Chondrocyte (in vitro differentiated cells): ENCODE data around the gene SLC6A8. TPM values are rescaled to one million over a fixed set of nuclear protein-coding genes. Genes with fewer than 3 reads are reported as not detected.

Source experiments
- DNase-seq: peaks from one replicate; pipeline ENCODE4 v3.0.0; 2021; ENCODE audit warnings: mixed read lengths, low spot score
- H3K27ac Mint-ChIP-seq: one replicate; pipeline ENCODE4 v1.8.0; 2021; ENCODE audit warnings: mild to moderate bottlenecking, moderate library complexity, mixed read lengths; ENCODE audit not compliant: unreplicated experiment
- H3K27me3 Mint-ChIP-seq: 2 replicates; pipeline ENCODE4 v1.8.0; 2021; ENCODE audit warnings: low read depth, mixed read lengths
- H3K36me3 Mint-ChIP-seq: 2 replicates; pipeline ENCODE4 v1.8.0; 2021; ENCODE audit warnings: low read depth, mixed read lengths
- H3K4me1 Mint-ChIP-seq: 2 replicates; pipeline ENCODE4 v1.8.0; 2021; ENCODE audit warnings: low read depth, mild to moderate bottlenecking, mixed read lengths
- H3K4me3 Mint-ChIP-seq: one replicate; pipeline ENCODE4 v1.8.0; 2021; ENCODE audit warnings: mild to moderate bottlenecking, moderate library complexity, mixed read lengths; ENCODE audit not compliant: unreplicated experiment
- H3K9me3 Mint-ChIP-seq: 2 replicates; pipeline ENCODE4 v1.8.0; 2021; ENCODE audit warnings: low read depth, mixed read lengths
- total RNA-seq: library from RNA; stranded (reverse); gene quantifications from 3 replicates; pipeline ENCODE4 v1.2.1, GENCODE V29; 2021
- TF ChIP-seq, protein P1 (sequence below): fragments of 200-600 bp; sonication (generic); IDR thresholded peaks from 2 replicates; pipeline ENCODE4 v1.5.0; 2021; ENCODE audit warnings: antibody characterized with exemption, mild to moderate bottlenecking, moderate library complexity

SLC6A8 gene
- total RNA-seq, 1 donor from 2014 or later: 70.6 TPM

DNA sequence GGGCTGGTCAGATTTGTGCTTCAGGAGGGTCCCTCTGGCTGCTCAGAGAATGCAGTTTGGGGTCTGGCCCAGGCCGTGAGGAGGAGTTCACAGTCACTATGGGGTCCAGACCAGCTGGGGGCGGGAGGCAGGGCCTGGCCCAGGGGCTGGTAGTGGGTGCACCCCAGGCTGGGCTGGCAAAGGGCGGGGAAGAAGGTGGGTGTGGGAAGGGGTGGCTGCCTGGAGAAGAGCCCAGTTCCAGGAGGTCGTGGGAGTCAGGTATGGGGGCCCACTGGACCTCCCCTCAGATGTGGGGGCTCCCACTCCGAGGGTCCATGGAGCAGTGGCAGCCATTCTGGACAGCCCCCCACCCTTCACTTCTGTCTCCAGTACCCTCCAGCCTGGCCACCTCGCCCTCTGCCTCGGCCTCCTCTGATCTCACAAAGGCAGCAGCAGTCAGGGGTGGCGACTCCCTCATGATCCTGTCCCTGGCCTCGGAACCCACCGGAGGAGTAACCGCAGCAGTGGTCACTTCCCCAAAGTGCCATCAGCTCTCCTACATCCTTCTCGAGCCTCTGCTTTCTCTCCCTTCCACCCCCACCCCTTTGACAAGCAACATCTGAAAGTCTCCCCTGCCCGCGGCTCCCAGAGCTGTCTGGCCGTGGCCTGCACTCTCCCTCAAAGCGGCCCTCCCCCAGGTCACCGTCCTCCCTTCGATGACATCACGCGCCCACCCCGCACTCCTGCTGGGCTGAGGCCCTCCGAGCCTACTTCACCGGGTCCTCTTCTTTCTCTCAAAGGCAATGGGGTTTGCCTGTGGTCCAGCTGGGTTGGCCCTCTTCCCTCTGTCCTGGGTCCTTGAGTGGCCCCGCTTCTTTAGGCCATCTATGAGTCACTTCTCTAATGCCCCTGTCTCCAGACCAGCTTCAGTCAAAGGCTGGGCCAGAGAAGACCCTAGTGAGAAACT lies 1.7 kb upstream of the SLC6A8 start:
- no peak overlapping the region for H3K27ac Mint-ChIP-seq
- H3K9me3 Mint-ChIP-seq: peaks cover 5% of the 10 kb centered on the region
- peak; percentile 87 for DNase-seq
- TF ChIP-seq, protein P1, sequence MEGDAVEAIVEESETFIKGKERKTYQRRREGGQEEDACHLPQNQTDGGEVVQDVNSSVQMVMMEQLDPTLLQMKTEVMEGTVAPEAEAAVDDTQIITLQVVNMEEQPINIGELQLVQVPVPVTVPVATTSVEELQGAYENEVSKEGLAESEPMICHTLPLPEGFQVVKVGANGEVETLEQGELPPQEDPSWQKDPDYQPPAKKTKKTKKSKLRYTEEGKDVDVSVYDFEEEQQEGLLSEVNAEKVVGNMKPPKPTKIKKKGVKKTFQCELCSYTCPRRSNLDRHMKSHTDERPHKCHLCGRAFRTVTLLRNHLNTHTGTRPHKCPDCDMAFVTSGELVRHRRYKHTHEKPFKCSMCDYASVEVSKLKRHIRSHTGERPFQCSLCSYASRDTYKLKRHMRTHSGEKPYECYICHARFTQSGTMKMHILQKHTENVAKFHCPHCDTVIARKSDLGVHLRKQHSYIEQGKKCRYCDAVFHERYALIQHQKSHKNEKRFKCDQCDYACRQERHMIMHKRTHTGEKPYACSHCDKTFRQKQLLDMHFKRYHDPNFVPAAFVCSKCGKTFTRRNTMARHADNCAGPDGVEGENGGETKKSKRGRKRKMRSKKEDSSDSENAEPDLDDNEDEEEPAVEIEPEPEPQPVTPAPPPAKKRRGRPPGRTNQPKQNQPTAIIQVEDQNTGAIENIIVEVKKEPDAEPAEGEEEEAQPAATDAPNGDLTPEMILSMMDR: no peak
- peaks cover 2% of the 10 kb centered on the region for H3K36me3 Mint-ChIP-seq
- no peak overlapping the region for H3K4me3 Mint-ChIP-seq
- peaks cover 2% of the 10 kb centered on the region for H3K4me1 Mint-ChIP-seq
- H3K27me3 Mint-ChIP-seq: no peaks in the 10 kb centered on the region

GRCh38 chrX:153686711-153687110 lies 1.0 kb upstream of the SLC6A8 start:
- TF ChIP-seq, protein P1: no peak
- DNase-seq: no peak
- no peaks in the 10 kb centered on the region for H3K27me3 Mint-ChIP-seq
- H3K4me1 Mint-ChIP-seq: peaks cover 2% of the 10 kb centered on the region
- H3K9me3 Mint-ChIP-seq: peaks cover 5% of the 10 kb centered on the region
- H3K4me3 Mint-ChIP-seq: no peak overlapping the region
- H3K36me3 Mint-ChIP-seq: peaks cover 2% of the 10 kb centered on the region
- H3K27ac Mint-ChIP-seq: no peak overlapping the region

DNA sequence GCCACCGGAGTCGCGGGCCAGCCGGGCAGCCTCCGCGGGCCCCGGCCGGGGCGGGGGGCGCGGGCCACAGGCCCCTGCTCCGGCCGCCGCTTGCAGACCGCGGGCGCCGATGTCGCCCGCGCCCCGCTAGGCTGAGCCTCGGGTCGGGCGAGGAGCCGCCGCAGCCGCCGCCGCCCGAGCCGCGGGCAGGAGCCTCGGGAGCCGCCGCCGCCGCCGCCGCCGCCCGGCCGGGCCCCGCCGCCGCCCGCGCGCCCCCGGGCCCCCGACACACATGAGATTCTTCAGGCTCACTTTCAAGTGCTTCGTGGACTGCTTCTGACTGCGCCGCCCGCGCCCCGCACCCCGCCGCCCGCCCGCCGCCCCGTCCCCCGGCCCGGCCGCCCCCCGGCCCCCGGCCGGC lies 345 bp downstream of the SLC6A8 start:
- TF ChIP-seq, protein P1: no peak
- no peak overlapping the region for H3K27ac Mint-ChIP-seq
- H3K4me1 Mint-ChIP-seq: peaks cover 2% of the 10 kb centered on the region
- H3K9me3 Mint-ChIP-seq: peaks cover 5% of the 10 kb centered on the region
- H3K27me3 Mint-ChIP-seq: no peaks in the 10 kb centered on the region
- no peak for DNase-seq
- peaks cover 2% of the 10 kb centered on the region for H3K36me3 Mint-ChIP-seq
- no peak overlapping the region for H3K4me3 Mint-ChIP-seq

- Mint-ChIP-seq H3K9me3 (peaks cover 4% of the 10 kb centered on the region), H3K27ac (no peak overlapping the region), H3K4me3 (no peak overlapping the region)
Measured at GRCh38 chrX:153688506-153688905, 780 bp downstream of the SLC6A8 start.

DNA sequence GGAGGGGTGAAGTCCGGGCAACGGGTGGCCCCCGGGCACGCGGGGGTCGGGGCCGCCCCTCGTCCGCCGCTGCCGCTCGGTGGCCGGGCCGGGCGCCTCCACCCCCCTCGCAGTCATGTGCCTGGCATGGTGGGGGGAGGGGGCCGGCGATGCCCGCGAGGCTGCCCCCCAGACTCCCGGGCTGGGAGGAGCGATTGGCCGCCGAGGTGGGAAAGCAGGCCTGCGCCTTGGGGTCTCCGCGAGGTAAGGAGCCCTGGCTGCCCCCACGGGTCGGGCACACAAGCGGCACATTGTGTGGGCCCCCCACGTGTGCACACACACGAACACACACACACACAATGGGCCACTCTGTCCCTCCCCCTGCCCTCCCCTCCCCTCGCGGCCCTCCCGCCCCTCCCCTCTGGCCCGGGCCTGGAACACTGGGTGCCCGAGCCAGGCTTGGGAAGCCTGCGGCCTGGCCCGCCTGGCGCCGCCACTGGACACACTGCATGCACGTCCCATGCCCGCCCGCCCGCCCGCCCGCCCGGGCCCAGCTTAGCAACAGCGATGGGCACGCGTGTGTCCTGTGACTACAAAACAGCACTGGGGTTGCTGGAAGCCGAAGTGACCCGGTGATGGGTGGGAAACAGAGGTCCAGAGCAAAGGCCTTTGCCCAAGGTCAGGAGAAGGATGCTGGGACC lies 1.3 kb downstream of the SLC6A8 start:
- Mint-ChIP-seq H3K4me3 (peak overlapping the region; percentile 56), H3K27me3 (no peaks in the 10 kb centered on the region), H3K9me3 (no peaks in the 10 kb centered on the region), H3K36me3 (no peaks in the 10 kb centered on the region), H3K27ac (no peak overlapping the region), H3K4me1 (peaks cover 2% of the 10 kb centered on the region)
- TF ChIP-seq, protein P1: no peak
- DNase-seq: no peak

More at GRCh38 chrX:153688506-153688905, 780 bp downstream of the SLC6A8 start:
- no peaks in the 10 kb centered on the region for H3K27me3 Mint-ChIP-seq
- no peak for DNase-seq
- H3K4me1 Mint-ChIP-seq: peaks cover 2% of the 10 kb centered on the region
- TF ChIP-seq, protein P1: no peak
- peaks cover 2% of the 10 kb centered on the region for H3K36me3 Mint-ChIP-seq
